WTC11 (cell line): Measurements from ENCODE around the gene POLR2C. TPM values are rescaled to one million over a fixed set of nuclear protein-coding genes. Genes with fewer than 3 reads are reported as not detected.

Source experiments
- ATAC-seq: fragments of 200-7000 bp; cut with Tn5 transposase; 2 replicates; pipeline ENCODE4 v1.10.0; 2021; ENCODE audit warnings: mild to moderate bottlenecking, moderate library complexity
- CTCF ChIA-PET: fragments of 300-600 bp; sonication (Branson Sonifier 250); formaldehyde crosslinking; loops from one replicate; lab custom pipeline; 2021; ENCODE audit warnings: antibody characterized with exemption; lab: Charles Lee
- POLR2A ChIA-PET: fragments of 350-600 bp; sonication (Branson Sonifier 250); formaldehyde crosslinking; loops from one replicate; lab custom pipeline; 2021; ENCODE audit warnings: antibody characterized with exemption; lab: Charles Lee
- DNase-seq: peaks from one replicate; pipeline ENCODE4 v3.0.0; 2021; ENCODE audit warnings: low spot score
- H3K27ac Mint-ChIP-seq: 2 replicates; pipeline ENCODE4 v1.8.0; 2021; ENCODE audit warnings: mixed read lengths
- H3K27me3 Mint-ChIP-seq: 2 replicates; pipeline ENCODE4 v1.8.0; 2021; ENCODE audit warnings: low read depth, mild to moderate bottlenecking, moderate library complexity, mixed read lengths
- H3K36me3 Mint-ChIP-seq: 2 replicates; pipeline ENCODE4 v1.8.0; 2021; ENCODE audit warnings: mixed read lengths
- H3K4me1 Mint-ChIP-seq: 2 replicates; pipeline ENCODE4 v1.8.0; 2022; ENCODE audit warnings: mixed read lengths
- H3K4me3 Mint-ChIP-seq: 2 replicates; pipeline ENCODE4 v1.8.0; 2021; ENCODE audit warnings: mild to moderate bottlenecking, moderate library complexity, mixed read lengths
- H3K9me3 Mint-ChIP-seq: 2 replicates; pipeline ENCODE4 v1.8.0; 2021; ENCODE audit warnings: mixed read lengths
- GABPB1 ChIP-seq: sonication (generic); formaldehyde crosslinking; IDR thresholded peaks from 2 replicates; pipeline ENCODE4 v1.8.1; 2023; ENCODE audit warnings: mild to moderate bottlenecking, missing genetic modification reagents
- HMGA2 ChIP-seq: fragments of 250-450 bp; sonication (Bioruptor Pico); IDR thresholded peaks from 2 replicates; pipeline ENCODE4 v1.4.0; 2021; ENCODE audit warnings: mild to moderate bottlenecking, moderate library complexity
- JUN ChIP-seq: sonication (generic); formaldehyde crosslinking; IDR thresholded peaks from 2 replicates; pipeline ENCODE4 v1.8.0; 2023; ENCODE audit warnings: mild to moderate bottlenecking, missing genetic modification reagents
- KAT7 ChIP-seq: sonication (generic); formaldehyde crosslinking; IDR thresholded peaks from 2 replicates; pipeline ENCODE4 v1.8.1; 2023; ENCODE audit warnings: missing genetic modification reagents, mild to moderate bottlenecking, borderline replicate concordance
- MYBL2 ChIP-seq: sonication (generic); formaldehyde crosslinking; IDR thresholded peaks from 2 replicates; pipeline ENCODE4 v1.8.1; 2023; ENCODE audit warnings: mild to moderate bottlenecking, moderate library complexity, missing genetic modification reagents
- NFE2L1 ChIP-seq: sonication (generic); formaldehyde crosslinking; IDR thresholded peaks from 2 replicates; pipeline ENCODE4 v1.8.1; 2023; ENCODE audit warnings: missing genetic modification reagents
- RELA ChIP-seq: sonication (generic); formaldehyde crosslinking; IDR thresholded peaks from 2 replicates; pipeline ENCODE4 v1.8.1; 2022; ENCODE audit warnings: missing genetic modification reagents, mild to moderate bottlenecking, borderline replicate concordance
- RORB ChIP-seq: fragments of 250-450 bp; sonication (Bioruptor Pico); IDR thresholded peaks from 2 replicates; pipeline ENCODE4 v1.9.0; 2021; ENCODE audit warnings: mild to moderate bottlenecking
- SOX15 ChIP-seq: fragments of 250-450 bp; sonication (Bioruptor Pico); IDR thresholded peaks from 2 replicates; pipeline ENCODE4 v1.9.0; 2021; ENCODE audit warnings: mild to moderate bottlenecking
- SP1 ChIP-seq: sonication (generic); formaldehyde crosslinking; conservative IDR thresholded peaks from 2 replicates; pipeline ENCODE4 v1.8.1; 2022; ENCODE audit warnings: missing genetic modification reagents
- ZNF396 ChIP-seq: fragments of 250-450 bp; sonication (Bioruptor Pico); IDR thresholded peaks from 2 replicates; pipeline ENCODE4 v1.8.0; 2021; ENCODE audit warnings: mild to moderate bottlenecking, moderate library complexity, borderline replicate concordance
- ZNF671 ChIP-seq: fragments of 250-450 bp; sonication (Bioruptor Pico); IDR thresholded peaks from 2 replicates; pipeline ENCODE4 v1.8.0; 2021; ENCODE audit warnings: mild to moderate bottlenecking
- total RNA-seq: library from RNA; stranded (reverse); gene quantifications from 3 replicates; pipeline ENCODE4 v1.2.3, GENCODE V29; 2021
- TF ChIP-seq, protein P1 (sequence below): sonication (generic); formaldehyde crosslinking; IDR thresholded peaks from 2 replicates; pipeline ENCODE4 v1.8.1; 2022; ENCODE audit warnings: mild to moderate bottlenecking, moderate library complexity, missing genetic modification reagents
- TF ChIP-seq, protein P2 (sequence below): fragments of 250-450 bp; sonication (Bioruptor Pico); IDR thresholded peaks from 2 replicates; pipeline ENCODE4 v1.9.0; 2021; ENCODE audit warnings: mild to moderate bottlenecking
- TF ChIP-seq, protein P3 (sequence below): fragments of 250-450 bp; sonication (Bioruptor Pico); IDR thresholded peaks from 2 replicates; pipeline ENCODE4 v1.9.0; 2021; ENCODE audit warnings: mild to moderate bottlenecking, borderline replicate concordance
- TF ChIP-seq, protein P4 (sequence below): sonication (generic); formaldehyde crosslinking; IDR thresholded peaks from 2 replicates; pipeline ENCODE4 v1.8.0; 2022; ENCODE audit warnings: mild to moderate bottlenecking, missing genetic modification reagents
- TF ChIP-seq, protein P5 (sequence below): sonication (generic); formaldehyde crosslinking; conservative IDR thresholded peaks from 2 replicates; pipeline ENCODE4 v1.8.1; 2023; ENCODE audit warnings: mild to moderate bottlenecking, low read depth, missing genetic modification reagents, moderate library complexity

POLR2C gene
- total RNA-seq, 1 experiment from 2014 or later, result 75.4 TPM

DNA sequence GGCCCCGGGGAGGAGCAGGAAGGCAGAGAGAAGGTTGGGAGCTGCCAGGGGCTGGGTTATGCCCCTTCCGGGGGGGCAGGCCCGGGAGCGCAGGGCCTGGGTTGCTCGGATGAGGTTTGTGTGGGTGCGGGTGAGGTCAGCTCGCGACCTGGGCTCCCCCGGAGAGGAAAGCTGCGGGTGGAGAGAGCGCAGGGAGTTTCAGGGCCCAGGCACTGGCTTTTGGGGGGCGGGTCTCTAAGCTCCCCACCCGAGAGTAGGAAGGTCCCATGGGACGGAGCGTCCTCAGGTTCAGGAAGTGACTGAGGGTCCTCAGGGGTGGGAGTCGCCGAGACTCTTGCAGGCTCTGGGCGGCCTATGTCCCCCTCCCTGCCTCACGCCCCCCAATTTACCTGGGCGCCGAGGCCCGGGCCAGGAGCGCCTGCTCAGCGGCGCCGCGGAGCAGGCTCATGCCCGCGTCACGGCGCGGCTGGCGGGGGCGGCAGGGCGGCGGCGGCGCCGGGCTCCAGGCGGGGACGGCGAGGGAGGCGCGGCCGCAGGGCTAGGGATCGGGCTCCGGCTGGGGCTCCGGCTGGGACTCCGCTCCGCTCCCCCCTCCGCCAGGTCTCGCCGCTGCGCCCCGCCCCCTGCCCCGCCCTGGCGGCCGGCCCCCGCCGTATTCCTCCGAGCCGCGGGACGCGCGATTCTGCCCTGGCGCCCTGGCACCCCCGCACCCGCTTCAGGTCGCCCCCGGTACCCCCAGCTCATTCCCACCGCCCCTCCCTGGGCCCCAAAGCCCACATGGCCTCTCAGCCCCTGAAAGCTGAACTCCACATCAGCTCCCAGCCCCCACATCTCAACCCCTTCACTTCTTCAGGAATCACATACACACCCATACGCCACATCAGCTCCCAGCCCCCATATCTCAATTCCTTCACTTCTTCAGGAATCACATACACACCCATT, 23.7 kb downstream of the POLR2C start, which contains the start of gene DOK4:
Gene DOK4 (minus strand): TSS at position 578 of the 942 bp plus-strand sequence. CDS start 6,986 bp downstream, outside the sequence.
- ChIA-PET CTCF (interaction anchor here (0.6 to 3.3 kb wide), 10 partner anchors 10 to 67 kb away, joined by 3 to 48 read pairs (median 4); partner anchors contain the start of genes CCDC102A and POLR2C), POLR2A (interaction anchor here (1.7 kb wide), 1 partner anchor 10 kb away, joined by 7 read pairs; no protein-coding TSS in a partner anchor)
- Mint-ChIP-seq H3K36me3 (0 out of 2 replicates have a peak, but pooled peaks cover 4% of the 10 kb centered on the region), H3K27ac (no peak within 1 kb of the TSS), H3K27me3 (peaks cover 21% of the 10 kb centered on the region), H3K4me1 (peaks cover 16% of the 10 kb centered on the region), H3K9me3 (peaks cover 15% of the 10 kb centered on the region), H3K4me3 (peak within 1 kb of the TSS; percentile 76)
- ATAC-seq (peak; percentile 92), DNase-seq (peak; percentile 80)
- no peak for TF ChIP-seq HMGA2 (CRISPR knock-in tag)
- TF ChIP-seq SP1, result peak; percentile 74
- TF ChIP-seq MYBL2, result no peak
- TF ChIP-seq ZNF671 (CRISPR knock-in tag), result no peak
- TF ChIP-seq GABPB1 (CRISPR knock-in tag), result 0 out of 2 replicates have a peak, but pooled peaks have one; percentile 18
- TF ChIP-seq RELA (CRISPR knock-in tag), result no peak
- TF ChIP-seq NFE2L1, result 0 out of 2 replicates have a peak, but pooled peaks have one; percentile 27
- TF ChIP-seq, protein P1, sequence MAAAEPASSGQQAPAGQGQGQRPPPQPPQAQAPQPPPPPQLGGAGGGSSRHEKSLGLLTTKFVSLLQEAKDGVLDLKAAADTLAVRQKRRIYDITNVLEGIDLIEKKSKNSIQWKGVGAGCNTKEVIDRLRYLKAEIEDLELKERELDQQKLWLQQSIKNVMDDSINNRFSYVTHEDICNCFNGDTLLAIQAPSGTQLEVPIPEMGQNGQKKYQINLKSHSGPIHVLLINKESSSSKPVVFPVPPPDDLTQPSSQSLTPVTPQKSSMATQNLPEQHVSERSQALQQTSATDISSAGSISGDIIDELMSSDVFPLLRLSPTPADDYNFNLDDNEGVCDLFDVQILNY, result no peak

DNA sequence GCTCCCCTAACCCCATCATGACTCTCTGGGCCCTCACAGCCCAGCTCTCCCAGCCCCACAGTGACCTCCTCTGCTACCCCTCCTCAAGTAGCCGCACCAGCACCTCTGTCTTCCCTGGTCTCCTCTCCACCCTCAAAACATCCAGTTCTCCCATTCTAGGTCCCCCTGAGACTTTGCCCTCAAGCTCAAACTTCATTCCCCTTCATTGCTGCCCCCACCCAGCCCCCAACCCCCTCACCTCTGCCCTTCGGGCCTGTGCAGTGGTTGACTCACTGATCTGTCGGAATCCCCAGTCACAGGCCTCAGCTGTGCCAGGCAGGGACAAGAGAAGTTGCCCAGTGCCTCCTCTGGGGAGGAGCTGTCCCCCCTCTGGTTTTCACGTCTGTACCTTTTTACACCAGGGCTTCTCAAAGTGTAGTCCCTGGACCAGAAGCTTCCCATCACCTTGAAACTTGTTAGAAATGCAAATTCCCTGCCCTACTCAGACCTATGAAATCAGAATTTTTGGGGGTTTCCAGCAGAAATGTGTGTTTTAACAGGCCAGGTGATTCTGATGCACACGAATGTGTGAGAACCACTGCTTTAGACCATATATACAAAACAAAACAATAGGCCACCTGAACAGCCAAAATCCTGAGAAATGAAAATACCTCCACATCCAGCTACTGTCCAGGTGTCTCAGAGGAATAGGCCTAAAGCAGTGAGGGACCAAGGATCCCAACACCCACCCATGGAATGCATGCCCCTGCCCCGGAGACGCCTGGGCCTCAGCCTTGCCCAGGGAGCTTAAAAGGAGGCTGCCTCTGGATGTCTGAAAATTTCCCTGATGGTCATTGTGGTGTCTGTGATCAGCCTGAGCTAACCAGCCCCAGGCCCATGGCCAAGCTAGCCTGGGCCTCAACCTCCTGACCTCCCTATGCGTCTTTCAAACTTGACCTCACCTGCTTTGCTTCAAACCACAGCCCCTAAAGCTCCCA, 24.7 kb downstream of the POLR2C start:
- ChIA-PET CTCF (interaction anchor here (0.8 to 3.3 kb wide), 9 partner anchors 10 to 50 kb away, joined by 3 to 48 read pairs (median 4); partner anchors contain the start of genes CCDC102A and POLR2C), POLR2A (interaction anchor here (1.7 kb wide), 1 partner anchor 11 kb away, joined by 7 read pairs; no protein-coding TSS in a partner anchor)
- Mint-ChIP-seq H3K27me3 (peaks cover 21% of the 10 kb centered on the region), H3K27ac (no peak overlapping the region), H3K9me3 (peaks cover 15% of the 10 kb centered on the region), H3K4me1 (peaks cover 16% of the 10 kb centered on the region), H3K4me3 (peak overlapping the region; percentile 63), H3K36me3 (0 out of 2 replicates have a peak, but pooled peaks cover 4% of the 10 kb centered on the region)
- ATAC-seq (no peak), DNase-seq (no peak)
- TF ChIP-seq, protein P2, sequence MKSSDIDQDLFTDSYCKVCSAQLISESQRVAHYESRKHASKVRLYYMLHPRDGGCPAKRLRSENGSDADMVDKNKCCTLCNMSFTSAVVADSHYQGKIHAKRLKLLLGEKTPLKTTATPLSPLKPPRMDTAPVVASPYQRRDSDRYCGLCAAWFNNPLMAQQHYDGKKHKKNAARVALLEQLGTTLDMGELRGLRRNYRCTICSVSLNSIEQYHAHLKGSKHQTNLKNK (CRISPR knock-in tag), result no peak
- TF ChIP-seq JUN (CRISPR knock-in tag) (no peak), RELA (CRISPR knock-in tag) (no peak), SOX15 (CRISPR knock-in tag) (no peak), KAT7 (CRISPR knock-in tag) (no peak), GABPB1 (CRISPR knock-in tag) (no peak), ZNF396 (no peak), RORB (CRISPR knock-in tag) (no peak)
- TF ChIP-seq, protein P3, sequence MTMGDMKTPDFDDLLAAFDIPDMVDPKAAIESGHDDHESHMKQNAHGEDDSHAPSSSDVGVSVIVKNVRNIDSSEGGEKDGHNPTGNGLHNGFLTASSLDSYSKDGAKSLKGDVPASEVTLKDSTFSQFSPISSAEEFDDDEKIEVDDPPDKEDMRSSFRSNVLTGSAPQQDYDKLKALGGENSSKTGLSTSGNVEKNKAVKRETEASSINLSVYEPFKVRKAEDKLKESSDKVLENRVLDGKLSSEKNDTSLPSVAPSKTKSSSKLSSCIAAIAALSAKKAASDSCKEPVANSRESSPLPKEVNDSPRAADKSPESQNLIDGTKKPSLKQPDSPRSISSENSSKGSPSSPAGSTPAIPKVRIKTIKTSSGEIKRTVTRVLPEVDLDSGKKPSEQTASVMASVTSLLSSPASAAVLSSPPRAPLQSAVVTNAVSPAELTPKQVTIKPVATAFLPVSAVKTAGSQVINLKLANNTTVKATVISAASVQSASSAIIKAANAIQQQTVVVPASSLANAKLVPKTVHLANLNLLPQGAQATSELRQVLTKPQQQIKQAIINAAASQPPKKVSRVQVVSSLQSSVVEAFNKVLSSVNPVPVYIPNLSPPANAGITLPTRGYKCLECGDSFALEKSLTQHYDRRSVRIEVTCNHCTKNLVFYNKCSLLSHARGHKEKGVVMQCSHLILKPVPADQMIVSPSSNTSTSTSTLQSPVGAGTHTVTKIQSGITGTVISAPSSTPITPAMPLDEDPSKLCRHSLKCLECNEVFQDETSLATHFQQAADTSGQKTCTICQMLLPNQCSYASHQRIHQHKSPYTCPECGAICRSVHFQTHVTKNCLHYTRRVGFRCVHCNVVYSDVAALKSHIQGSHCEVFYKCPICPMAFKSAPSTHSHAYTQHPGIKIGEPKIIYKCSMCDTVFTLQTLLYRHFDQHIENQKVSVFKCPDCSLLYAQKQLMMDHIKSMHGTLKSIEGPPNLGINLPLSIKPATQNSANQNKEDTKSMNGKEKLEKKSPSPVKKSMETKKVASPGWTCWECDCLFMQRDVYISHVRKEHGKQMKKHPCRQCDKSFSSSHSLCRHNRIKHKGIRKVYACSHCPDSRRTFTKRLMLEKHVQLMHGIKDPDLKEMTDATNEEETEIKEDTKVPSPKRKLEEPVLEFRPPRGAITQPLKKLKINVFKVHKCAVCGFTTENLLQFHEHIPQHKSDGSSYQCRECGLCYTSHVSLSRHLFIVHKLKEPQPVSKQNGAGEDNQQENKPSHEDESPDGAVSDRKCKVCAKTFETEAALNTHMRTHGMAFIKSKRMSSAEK, result no peak
- TF ChIP-seq, protein P4, sequence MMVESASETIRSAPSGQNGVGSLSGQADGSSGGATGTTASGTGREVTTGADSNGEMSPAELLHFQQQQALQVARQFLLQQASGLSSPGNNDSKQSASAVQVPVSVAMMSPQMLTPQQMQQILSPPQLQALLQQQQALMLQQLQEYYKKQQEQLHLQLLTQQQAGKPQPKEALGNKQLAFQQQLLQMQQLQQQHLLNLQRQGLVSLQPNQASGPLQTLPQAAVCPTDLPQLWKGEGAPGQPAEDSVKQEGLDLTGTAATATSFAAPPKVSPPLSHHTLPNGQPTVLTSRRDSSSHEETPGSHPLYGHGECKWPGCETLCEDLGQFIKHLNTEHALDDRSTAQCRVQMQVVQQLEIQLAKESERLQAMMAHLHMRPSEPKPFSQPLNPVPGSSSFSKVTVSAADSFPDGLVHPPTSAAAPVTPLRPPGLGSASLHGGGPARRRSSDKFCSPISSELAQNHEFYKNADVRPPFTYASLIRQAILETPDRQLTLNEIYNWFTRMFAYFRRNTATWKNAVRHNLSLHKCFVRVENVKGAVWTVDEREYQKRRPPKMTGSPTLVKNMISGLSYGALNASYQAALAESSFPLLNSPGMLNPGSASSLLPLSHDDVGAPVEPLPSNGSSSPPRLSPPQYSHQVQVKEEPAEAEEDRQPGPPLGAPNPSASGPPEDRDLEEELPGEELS, result no peak
- TF ChIP-seq, protein P1, result no peak
- TF ChIP-seq, protein P5, sequence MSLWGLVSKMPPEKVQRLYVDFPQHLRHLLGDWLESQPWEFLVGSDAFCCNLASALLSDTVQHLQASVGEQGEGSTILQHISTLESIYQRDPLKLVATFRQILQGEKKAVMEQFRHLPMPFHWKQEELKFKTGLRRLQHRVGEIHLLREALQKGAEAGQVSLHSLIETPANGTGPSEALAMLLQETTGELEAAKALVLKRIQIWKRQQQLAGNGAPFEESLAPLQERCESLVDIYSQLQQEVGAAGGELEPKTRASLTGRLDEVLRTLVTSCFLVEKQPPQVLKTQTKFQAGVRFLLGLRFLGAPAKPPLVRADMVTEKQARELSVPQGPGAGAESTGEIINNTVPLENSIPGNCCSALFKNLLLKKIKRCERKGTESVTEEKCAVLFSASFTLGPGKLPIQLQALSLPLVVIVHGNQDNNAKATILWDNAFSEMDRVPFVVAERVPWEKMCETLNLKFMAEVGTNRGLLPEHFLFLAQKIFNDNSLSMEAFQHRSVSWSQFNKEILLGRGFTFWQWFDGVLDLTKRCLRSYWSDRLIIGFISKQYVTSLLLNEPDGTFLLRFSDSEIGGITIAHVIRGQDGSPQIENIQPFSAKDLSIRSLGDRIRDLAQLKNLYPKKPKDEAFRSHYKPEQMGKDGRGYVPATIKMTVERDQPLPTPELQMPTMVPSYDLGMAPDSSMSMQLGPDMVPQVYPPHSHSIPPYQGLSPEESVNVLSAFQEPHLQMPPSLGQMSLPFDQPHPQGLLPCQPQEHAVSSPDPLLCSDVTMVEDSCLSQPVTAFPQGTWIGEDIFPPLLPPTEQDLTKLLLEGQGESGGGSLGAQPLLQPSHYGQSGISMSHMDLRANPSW (CRISPR knock-in tag), result no peak
